ENCODE results near the gene ZNF280C.

DNA sequence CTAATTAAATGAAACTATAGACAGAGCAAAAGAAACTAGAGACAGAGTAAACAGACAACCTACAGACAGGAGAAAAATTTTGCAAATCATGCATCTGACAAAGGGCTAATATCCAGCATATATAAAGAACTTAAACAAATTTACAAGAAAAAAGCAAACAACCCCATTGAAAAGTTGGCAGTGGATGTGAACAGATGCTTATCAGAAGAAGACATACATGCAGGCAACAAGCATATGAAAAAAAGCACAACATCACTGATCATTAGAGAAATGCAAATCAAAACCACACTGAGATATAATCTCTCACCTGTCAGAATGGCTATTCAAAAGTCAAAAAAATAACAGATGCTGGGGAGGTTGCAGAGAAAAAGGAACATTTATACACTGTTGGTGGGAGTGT is 14.8 kb downstream of the ZNF280C start:
- no peak for TF ChIP-seq CTCF (IDR thresholded peaks at IDR 0.05)
- no peak for TF ChIP-seq POLR2A (IDR thresholded peaks at IDR 0.05)
